Vagina (tissue), 2 donors: ENCODE results near the gene ANKS1B.

ENCODE experiments used
- POLR2A ChIP-seq, 2 donors: fragments of 450-650 bp; IDR thresholded peaks; one replicate each; pipeline ENCODE4 v1.6.1; 2017; ENCODE audit warnings: antibody characterized with exemption in 2 of 2, mild to moderate bottlenecking in 2 of 2, moderate library complexity in 2 of 2
- TF ChIP-seq, protein P1 (sequence below), 3 experiments: fragments of 450-650 bp in 2 of 3; fragments of 200-600 bp in 1 of 3; sonication (generic) in 1 of 3; IDR thresholded peaks; one replicate each; pipeline ENCODE4 v1.5.1; 2017 to 2019; ENCODE audit warnings: antibody characterized with exemption in 3 of 3, mild to moderate bottlenecking in 2 of 3, moderate library complexity in 2 of 3

GRCh38 chr12:99259040-99259934 lies 725.4 kb downstream of the ANKS1B start:
- TF ChIP-seq, protein P1, sequence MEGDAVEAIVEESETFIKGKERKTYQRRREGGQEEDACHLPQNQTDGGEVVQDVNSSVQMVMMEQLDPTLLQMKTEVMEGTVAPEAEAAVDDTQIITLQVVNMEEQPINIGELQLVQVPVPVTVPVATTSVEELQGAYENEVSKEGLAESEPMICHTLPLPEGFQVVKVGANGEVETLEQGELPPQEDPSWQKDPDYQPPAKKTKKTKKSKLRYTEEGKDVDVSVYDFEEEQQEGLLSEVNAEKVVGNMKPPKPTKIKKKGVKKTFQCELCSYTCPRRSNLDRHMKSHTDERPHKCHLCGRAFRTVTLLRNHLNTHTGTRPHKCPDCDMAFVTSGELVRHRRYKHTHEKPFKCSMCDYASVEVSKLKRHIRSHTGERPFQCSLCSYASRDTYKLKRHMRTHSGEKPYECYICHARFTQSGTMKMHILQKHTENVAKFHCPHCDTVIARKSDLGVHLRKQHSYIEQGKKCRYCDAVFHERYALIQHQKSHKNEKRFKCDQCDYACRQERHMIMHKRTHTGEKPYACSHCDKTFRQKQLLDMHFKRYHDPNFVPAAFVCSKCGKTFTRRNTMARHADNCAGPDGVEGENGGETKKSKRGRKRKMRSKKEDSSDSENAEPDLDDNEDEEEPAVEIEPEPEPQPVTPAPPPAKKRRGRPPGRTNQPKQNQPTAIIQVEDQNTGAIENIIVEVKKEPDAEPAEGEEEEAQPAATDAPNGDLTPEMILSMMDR (IDR thresholded peaks at IDR 0.05): no peak
- TF ChIP-seq POLR2A (IDR thresholded peaks at IDR 0.05): no peak
